SJSA1 (cell line): ENCODE results near the gene BACH2. TPM values are rescaled to one million over a fixed set of nuclear protein-coding genes. Genes with fewer than 3 reads are reported as not detected.

Source experiments
- DNase-seq, 2 experiments: peaks; one replicate each; pipeline ENCODE4 v3.0.0-alpha.2; 2015 to 2020; ENCODE audit warnings: low spot score in 2 of 2, low read depth in 1 of 2
- H3K27ac ChIP-seq: fragments of 250-450 bp; sonication (Bioruptor Pico); 2 replicates; pipeline ENCODE4 v1.5.1; 2020; ENCODE audit warnings: mild to moderate bottlenecking, moderate library complexity
- H3K27me3 ChIP-seq: fragments of 250-450 bp; sonication (Bioruptor Pico); replicated peaks from 2 replicates; pipeline ENCODE4 v1.5.1; 2020; ENCODE audit warnings: mild to moderate bottlenecking, moderate library complexity
- H3K36me3 ChIP-seq: fragments of 250-450 bp; sonication (Bioruptor Pico); 2 replicates; pipeline ENCODE4 v1.5.1; 2020; ENCODE audit warnings: mild to moderate bottlenecking
- H3K4me1 ChIP-seq: fragments of 250-450 bp; sonication (Bioruptor Pico); replicated peaks from 2 replicates; pipeline ENCODE4 v1.6.1; 2021; ENCODE audit warnings: mild to moderate bottlenecking
- H3K4me3 ChIP-seq: fragments of 250-450 bp; sonication (Bioruptor Pico); 2 replicates; pipeline ENCODE4 v1.5.1; 2020; ENCODE audit warnings: mild to moderate bottlenecking
- H3K9me3 ChIP-seq: fragments of 250-450 bp; sonication (Bioruptor Pico); replicated peaks from 2 replicates; pipeline ENCODE4 v1.5.1; 2020; ENCODE audit warnings: mild to moderate bottlenecking
- total RNA-seq: library from RNA; depleted of rRNA; stranded (reverse); fragments of >200 nt; shearing (Covaris generic); gene quantifications from 2 replicates; pipeline ENCODE4 v1.2.3, GENCODE V29; 2014

Gene BACH2
- total RNA-seq, 1 experiment from 2014 or later: 1.3 TPM

GRCh38 chr6:89999945-90000825, 296.5 kb downstream of the BACH2 start:
- no peaks in the 10 kb centered on the region for H3K36me3 ChIP-seq
- H3K27ac ChIP-seq: peak overlapping the region; percentile 8
- no peak overlapping the region for H3K4me3 ChIP-seq
- no peaks in the 10 kb centered on the region for H3K27me3 ChIP-seq
- H3K4me1 ChIP-seq: peaks cover 87% of the 10 kb centered on the region
- H3K9me3 ChIP-seq: no peaks in the 10 kb centered on the region
- DNase-seq: no peak

GRCh38 chr6:89999154-89999553, 297.5 kb downstream of the BACH2 start:
- Histone ChIP-seq H3K27me3 (no peaks in the 10 kb centered on the region), H3K4me1 (peaks cover 77% of the 10 kb centered on the region), H3K27ac (peak overlapping the region; percentile 77), H3K4me3 (no peak overlapping the region), H3K9me3 (no peaks in the 10 kb centered on the region), H3K36me3 (no peaks in the 10 kb centered on the region)
- peak; percentile 57 to 69 for DNase-seq

- Histone ChIP-seq H3K4me3 (no peak overlapping the region), H3K36me3 (no peaks in the 10 kb centered on the region), H3K4me1 (peaks cover 62% of the 10 kb centered on the region), H3K27me3 (no peaks in the 10 kb centered on the region), H3K27ac (peak overlapping the region; percentile 77), H3K9me3 (no peaks in the 10 kb centered on the region)
- DNase-seq: peak; percentile 90 to 95
Measured at GRCh38 chr6:89997456-89998445, 298.9 kb downstream of the BACH2 start.

- no peaks in the 10 kb centered on the region for H3K36me3 ChIP-seq
- no peak for DNase-seq
- H3K27me3 ChIP-seq: no peaks in the 10 kb centered on the region
Measured at GRCh38 chr6:89993411-89993810, 303.2 kb downstream of the BACH2 start.

GRCh38 chr6:89992818-89993217, 303.8 kb downstream of the BACH2 start:
- Histone ChIP-seq H3K27ac (no peak overlapping the region), H3K36me3 (no peaks in the 10 kb centered on the region), H3K4me1 (peaks cover 45% of the 10 kb centered on the region), H3K9me3 (no peaks in the 10 kb centered on the region), H3K27me3 (no peaks in the 10 kb centered on the region), H3K4me3 (no peak overlapping the region)
- no peak for DNase-seq

More at GRCh38 chr6:89993411-89993810, 303.2 kb downstream of the BACH2 start:
- no peaks in the 10 kb centered on the region for H3K9me3 ChIP-seq
- no peak overlapping the region for H3K4me3 ChIP-seq
- peaks cover 48% of the 10 kb centered on the region for H3K4me1 ChIP-seq
- no peak overlapping the region for H3K27ac ChIP-seq

GRCh38 chr6:89989742-89990141, 306.9 kb downstream of the BACH2 start:
- Histone ChIP-seq H3K27ac (peak overlapping the region; percentile 78), H3K4me3 (no peak overlapping the region), H3K4me1 (peaks cover 63% of the 10 kb centered on the region), H3K9me3 (no peaks in the 10 kb centered on the region), H3K27me3 (no peaks in the 10 kb centered on the region), H3K36me3 (no peaks in the 10 kb centered on the region)
- peak; percentile 69 to 84 for DNase-seq

GRCh38 chr6:89987830-89988229, 308.8 kb downstream of the BACH2 start:
- no peaks in the 10 kb centered on the region for H3K9me3 ChIP-seq
- no peaks in the 10 kb centered on the region for H3K27me3 ChIP-seq
- no peak for DNase-seq
- no peak overlapping the region for H3K27ac ChIP-seq
- H3K4me3 ChIP-seq: no peak overlapping the region
- no peaks in the 10 kb centered on the region for H3K36me3 ChIP-seq
- H3K4me1 ChIP-seq: peaks cover 72% of the 10 kb centered on the region

- no peak overlapping the region for H3K4me3 ChIP-seq
- no peaks in the 10 kb centered on the region for H3K27me3 ChIP-seq
- no peak for DNase-seq
- H3K27ac ChIP-seq: peak overlapping the region; percentile 90
- H3K4me1 ChIP-seq: peaks cover 69% of the 10 kb centered on the region
- H3K36me3 ChIP-seq: no peaks in the 10 kb centered on the region
- H3K9me3 ChIP-seq: no peaks in the 10 kb centered on the region
Measured at GRCh38 chr6:89987140-89987539, 309.5 kb downstream of the BACH2 start.

GRCh38 chr6:89986650-89987074, 310.0 kb downstream of the BACH2 start:
- Histone ChIP-seq H3K9me3 (no peaks in the 10 kb centered on the region), H3K27ac (peak overlapping the region; percentile 90), H3K4me3 (no peak overlapping the region)

GRCh38 chr6:89985751-89986493, 310.7 kb downstream of the BACH2 start:
- peaks cover 66% of the 10 kb centered on the region for H3K4me1 ChIP-seq
- no peaks in the 10 kb centered on the region for H3K36me3 ChIP-seq
- H3K9me3 ChIP-seq: no peaks in the 10 kb centered on the region
- no peaks in the 10 kb centered on the region for H3K27me3 ChIP-seq
- H3K27ac ChIP-seq: peak overlapping the region; percentile 90
- peak; percentile 72 to 92 for DNase-seq
- H3K4me3 ChIP-seq: no peak overlapping the region

More at GRCh38 chr6:89986650-89987074, 310.0 kb downstream of the BACH2 start:
- Histone ChIP-seq H3K4me1 (peaks cover 66% of the 10 kb centered on the region), H3K36me3 (no peaks in the 10 kb centered on the region), H3K27me3 (no peaks in the 10 kb centered on the region)
- DNase-seq: peak in 1 of 2 experiments; percentile 62

GRCh38 chr6:89984926-89985750, 311.5 kb downstream of the BACH2 start:
- Histone ChIP-seq H3K36me3 (no peaks in the 10 kb centered on the region), H3K4me3 (no peak overlapping the region), H3K27me3 (no peaks in the 10 kb centered on the region), H3K4me1 (peaks cover 61% of the 10 kb centered on the region), H3K9me3 (no peaks in the 10 kb centered on the region), H3K27ac (peak overlapping the region; percentile 90)
- peak; percentile 97 for DNase-seq

- no peak for DNase-seq
- Histone ChIP-seq H3K36me3 (no peaks in the 10 kb centered on the region), H3K27ac (no peak overlapping the region), H3K4me1 (peaks cover 44% of the 10 kb centered on the region), H3K4me3 (no peak overlapping the region), H3K27me3 (no peaks in the 10 kb centered on the region), H3K9me3 (no peaks in the 10 kb centered on the region)
Measured at GRCh38 chr6:89980353-89980752, 316.3 kb downstream of the BACH2 start.
